Measurements from ENCODE around the gene NOX4.
"Not testable (repeated sequence)": the region's sequence is repeated elsewhere in the genome, so short reads cannot be mapped to it uniquely, and the experiment has no call there.

DNA sequence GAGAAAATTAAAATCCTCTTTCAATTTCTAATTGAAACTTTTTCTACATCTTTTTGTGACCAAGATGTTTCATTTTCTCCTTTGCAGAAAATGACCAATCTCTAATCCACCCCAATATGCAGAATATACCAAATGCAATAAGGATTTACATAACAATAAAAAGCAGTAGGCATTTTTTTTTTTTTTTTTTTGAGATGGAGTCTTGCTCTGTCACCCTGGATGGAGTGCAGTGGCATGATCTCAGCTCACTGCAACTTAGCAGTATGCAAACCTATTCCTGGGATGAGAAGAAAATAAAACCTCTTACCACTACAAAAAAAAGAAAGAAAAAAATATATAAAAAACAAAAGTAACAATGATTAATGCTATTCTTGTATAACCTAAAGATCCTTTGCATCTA, 132.0 kb downstream of the NOX4 start:
- not testable (repeated sequence) for TF ChIP-seq ZNF232 (CRISPR knock-in tag; IDR thresholded peaks at IDR 0.05); CREB1 (IDR thresholded peaks at IDR 0.05); CREB1 (CRISPR knock-in tag; IDR thresholded peaks at IDR 0.05); RCOR1 (IDR thresholded peaks at IDR 0.05; ENCODE audit: borderline replicate concordance in 1 of 2, low read depth in 2 of 2, low read length in 2 of 2); SMAD4 (CRISPR knock-in tag; conservative IDR thresholded peaks at IDR 0.05); FOSL1 (tag; conservative IDR thresholded peaks at IDR 0.05); POLR2AphosphoS5 (IDR thresholded peaks at IDR 0.05; ENCODE audit: control insufficient read depth, insufficient read depth, low read depth, low read length); BRF1 (IDR thresholded peaks at IDR 0.05; ENCODE audit: borderline replicate concordance, extremely low read depth, insufficient read length); RBM34 (IDR thresholded peaks at IDR 0.05; ENCODE audit: borderline replicate concordance, insufficient read depth, low read length)
- TF ChIP-seq, protein P1, sequence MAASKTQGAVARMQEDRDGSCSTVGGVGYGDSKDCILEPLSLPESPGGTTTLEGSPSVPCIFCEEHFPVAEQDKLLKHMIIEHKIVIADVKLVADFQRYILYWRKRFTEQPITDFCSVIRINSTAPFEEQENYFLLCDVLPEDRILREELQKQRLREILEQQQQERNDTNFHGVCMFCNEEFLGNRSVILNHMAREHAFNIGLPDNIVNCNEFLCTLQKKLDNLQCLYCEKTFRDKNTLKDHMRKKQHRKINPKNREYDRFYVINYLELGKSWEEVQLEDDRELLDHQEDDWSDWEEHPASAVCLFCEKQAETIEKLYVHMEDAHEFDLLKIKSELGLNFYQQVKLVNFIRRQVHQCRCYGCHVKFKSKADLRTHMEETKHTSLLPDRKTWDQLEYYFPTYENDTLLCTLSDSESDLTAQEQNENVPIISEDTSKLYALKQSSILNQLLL (CRISPR knock-in tag; IDR thresholded peaks at IDR 0.05; ENCODE audit: borderline replicate concordance) = not testable (repeated sequence)
- TF ChIP-seq, protein P2, sequence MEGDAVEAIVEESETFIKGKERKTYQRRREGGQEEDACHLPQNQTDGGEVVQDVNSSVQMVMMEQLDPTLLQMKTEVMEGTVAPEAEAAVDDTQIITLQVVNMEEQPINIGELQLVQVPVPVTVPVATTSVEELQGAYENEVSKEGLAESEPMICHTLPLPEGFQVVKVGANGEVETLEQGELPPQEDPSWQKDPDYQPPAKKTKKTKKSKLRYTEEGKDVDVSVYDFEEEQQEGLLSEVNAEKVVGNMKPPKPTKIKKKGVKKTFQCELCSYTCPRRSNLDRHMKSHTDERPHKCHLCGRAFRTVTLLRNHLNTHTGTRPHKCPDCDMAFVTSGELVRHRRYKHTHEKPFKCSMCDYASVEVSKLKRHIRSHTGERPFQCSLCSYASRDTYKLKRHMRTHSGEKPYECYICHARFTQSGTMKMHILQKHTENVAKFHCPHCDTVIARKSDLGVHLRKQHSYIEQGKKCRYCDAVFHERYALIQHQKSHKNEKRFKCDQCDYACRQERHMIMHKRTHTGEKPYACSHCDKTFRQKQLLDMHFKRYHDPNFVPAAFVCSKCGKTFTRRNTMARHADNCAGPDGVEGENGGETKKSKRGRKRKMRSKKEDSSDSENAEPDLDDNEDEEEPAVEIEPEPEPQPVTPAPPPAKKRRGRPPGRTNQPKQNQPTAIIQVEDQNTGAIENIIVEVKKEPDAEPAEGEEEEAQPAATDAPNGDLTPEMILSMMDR (IDR thresholded peaks at IDR 0.05 in 2 of 3, conservative IDR thresholded peaks at IDR 0.05 in 1 of 3; ENCODE audit: insufficient read depth in 2 of 3, low read depth in 1 of 3, low read length in 3 of 3) = not testable (repeated sequence)
- TF ChIP-seq, protein P3, sequence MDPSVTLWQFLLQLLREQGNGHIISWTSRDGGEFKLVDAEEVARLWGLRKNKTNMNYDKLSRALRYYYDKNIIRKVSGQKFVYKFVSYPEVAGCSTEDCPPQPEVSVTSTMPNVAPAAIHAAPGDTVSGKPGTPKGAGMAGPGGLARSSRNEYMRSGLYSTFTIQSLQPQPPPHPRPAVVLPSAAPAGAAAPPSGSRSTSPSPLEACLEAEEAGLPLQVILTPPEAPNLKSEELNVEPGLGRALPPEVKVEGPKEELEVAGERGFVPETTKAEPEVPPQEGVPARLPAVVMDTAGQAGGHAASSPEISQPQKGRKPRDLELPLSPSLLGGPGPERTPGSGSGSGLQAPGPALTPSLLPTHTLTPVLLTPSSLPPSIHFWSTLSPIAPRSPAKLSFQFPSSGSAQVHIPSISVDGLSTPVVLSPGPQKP (CRISPR knock-in tag; IDR thresholded peaks at IDR 0.05) = not testable (repeated sequence)

All from K562 (cell line).